ENCODE data around the gene LAS1L.

LAS1L gene

GRCh38 chrX:65536291-65536690, 1.7 kb upstream of the LAS1L start:
- TF ChIP-seq EZH2 (IDR thresholded peaks at IDR 0.05; ENCODE audit: borderline replicate concordance, low read length), result no peak
- no peak for TF ChIP-seq CTCF (IDR thresholded peaks at IDR 0.05; ENCODE audit: low read length)
- Histone ChIP-seq H2AFZ (ENCODE audit: low read length) (no peak overlapping the region), H3K9me3 (ENCODE audit: low read length) (no peaks in the 10 kb centered on the region), H3K4me2 (ENCODE audit: low read length) (no peak overlapping the region), H3K4me3 (ENCODE audit: low read depth, low read length, poor library complexity, severe bottlenecking) (no peak overlapping the region), H3K27ac (ENCODE audit: low read depth, low read length, poor library complexity, severe bottlenecking) (no peak overlapping the region), H3K9me2 (ENCODE audit: low read depth, low read length) (no peaks in the 10 kb centered on the region), H3K27me3 (ENCODE audit: insufficient read depth, low read length) (no peaks in the 10 kb centered on the region), H3K79me2 (ENCODE audit: insufficient read depth, low read length) (peaks cover 17% of the 10 kb centered on the region), H3K9ac (ENCODE audit: low read length) (no peak overlapping the region), H3K36me3 (ENCODE audit: insufficient read depth, low read length) (peaks cover 14% of the 10 kb centered on the region), H3F3A (ENCODE audit: insufficient read depth, low read length) (no peaks in the 10 kb centered on the region), H3K4me1 (ENCODE audit: insufficient read depth, low read length, severe bottlenecking) (peaks cover 18% of the 10 kb centered on the region), H4K20me1 (ENCODE audit: insufficient read depth, low read length) (no peaks in the 10 kb centered on the region)

- peaks cover 40% of the 10 kb centered on the region for H3K36me3 ChIP-seq (ENCODE audit: insufficient read depth, low read length)
- H3F3A ChIP-seq (ENCODE audit: insufficient read depth, low read length), result no peaks in the 10 kb centered on the region
- no peaks in the 10 kb centered on the region for H3K27me3 ChIP-seq (ENCODE audit: insufficient read depth, low read length)
- no peak overlapping the region for H3K9ac ChIP-seq (ENCODE audit: low read length)
- no peak overlapping the region for H2AFZ ChIP-seq (ENCODE audit: low read length)
- H3K4me3 ChIP-seq (ENCODE audit: low read depth, low read length, poor library complexity, severe bottlenecking), result no peak overlapping the region
- TF ChIP-seq EZH2 (IDR thresholded peaks at IDR 0.05; ENCODE audit: borderline replicate concordance, low read length), result no peak
- TF ChIP-seq CTCF (IDR thresholded peaks at IDR 0.05; ENCODE audit: low read length), result no peak
- H3K4me2 ChIP-seq (ENCODE audit: low read length), result no peak overlapping the region
- peaks cover 18% of the 10 kb centered on the region for H3K4me1 ChIP-seq (ENCODE audit: insufficient read depth, low read length, severe bottlenecking)
- H3K9me3 ChIP-seq (ENCODE audit: low read length), result no peaks in the 10 kb centered on the region
- H3K79me2 ChIP-seq (ENCODE audit: insufficient read depth, low read length), result peaks cover 17% of the 10 kb centered on the region
- no peaks in the 10 kb centered on the region for H3K9me2 ChIP-seq (ENCODE audit: low read depth, low read length)
- no peaks in the 10 kb centered on the region for H4K20me1 ChIP-seq (ENCODE audit: insufficient read depth, low read length)
- no peak overlapping the region for H3K27ac ChIP-seq (ENCODE audit: low read depth, low read length, poor library complexity, severe bottlenecking)
Observed at GRCh38 chrX:65532016-65532415, 2.6 kb downstream of the LAS1L start.

- H3K9me3 ChIP-seq (ENCODE audit: low read length), result no peaks in the 10 kb centered on the region
- no peaks in the 10 kb centered on the region for H3F3A ChIP-seq (ENCODE audit: insufficient read depth, low read length)
- H3K9ac ChIP-seq (ENCODE audit: low read length), result no peak overlapping the region
- no peak overlapping the region for H3K4me3 ChIP-seq (ENCODE audit: low read depth, low read length, poor library complexity, severe bottlenecking)
- H3K79me2 ChIP-seq (ENCODE audit: insufficient read depth, low read length), result peaks cover 11% of the 10 kb centered on the region
- H3K9me2 ChIP-seq (ENCODE audit: low read depth, low read length), result no peaks in the 10 kb centered on the region
- no peak overlapping the region for H2AFZ ChIP-seq (ENCODE audit: low read length)
- H3K4me2 ChIP-seq (ENCODE audit: low read length), result no peak overlapping the region
- H4K20me1 ChIP-seq (ENCODE audit: insufficient read depth, low read length), result no peaks in the 10 kb centered on the region
- TF ChIP-seq EZH2 (IDR thresholded peaks at IDR 0.05; ENCODE audit: borderline replicate concordance, low read length), result no peak
- peak; percentile 76 for TF ChIP-seq CTCF (IDR thresholded peaks at IDR 0.05; ENCODE audit: low read length)
- H3K27ac ChIP-seq (ENCODE audit: low read depth, low read length, poor library complexity, severe bottlenecking), result no peak overlapping the region
- no peaks in the 10 kb centered on the region for H3K27me3 ChIP-seq (ENCODE audit: insufficient read depth, low read length)
- peaks cover 64% of the 10 kb centered on the region for H3K36me3 ChIP-seq (ENCODE audit: insufficient read depth, low read length)
- peaks cover 10% of the 10 kb centered on the region for H3K4me1 ChIP-seq (ENCODE audit: insufficient read depth, low read length, severe bottlenecking)
Observed at GRCh38 chrX:65528705-65529340, 5.8 kb downstream of the LAS1L start.

Measured in OCI-LY1 (cell line).